KMS-11 (cell line): ENCODE data around the gene TCP1.
"Not testable (repeated sequence)": the region's sequence is repeated elsewhere in the genome, so short reads cannot be mapped to it uniquely, and the experiment has no call there.

ENCODE experiments used
- H2AFZ ChIP-seq: fragments of 200-600 bp; sonication (generic); 2 replicates; pipeline ENCODE4 v1.6.1; 2016; ENCODE audit warnings: antibody characterized with exemption, mixed run types, low read depth
- H3K27ac ChIP-seq: fragments of 200-600 bp; sonication (generic); 2 replicates; pipeline ENCODE4 v1.6.1; 2016; ENCODE audit warnings: mild to moderate bottlenecking, mixed run types
- H3K27me3 ChIP-seq: fragments of 200-600 bp; sonication (generic); 2 replicates; pipeline ENCODE4 v1.6.1; 2017; ENCODE audit warnings: mild to moderate bottlenecking, low read depth, mixed run types, moderate library complexity; ENCODE audit not compliant: insufficient read depth
- H3K36me3 ChIP-seq: fragments of 200-600 bp; sonication (generic); 2 replicates; pipeline ENCODE4 v1.6.1; 2017; ENCODE audit warnings: mild to moderate bottlenecking, mixed run types; ENCODE audit not compliant: insufficient read depth
- H3K4me1 ChIP-seq: fragments of 200-600 bp; sonication (generic); 2 replicates; pipeline ENCODE4 v1.6.1; 2016; ENCODE audit warnings: mild to moderate bottlenecking, low read depth, mixed run types; ENCODE audit not compliant: poor library complexity, severe bottlenecking
- H3K4me2 ChIP-seq: fragments of 200-600 bp; sonication (generic); 2 replicates; pipeline ENCODE4 v1.7.0; 2016; ENCODE audit warnings: mild to moderate bottlenecking, mixed run types
- H3K4me3 ChIP-seq: fragments of 200-600 bp; sonication (generic); IDR thresholded peaks from 2 replicates; pipeline ENCODE4 v1.6.1; 2017; ENCODE audit warnings: low read depth, low read length, mixed read lengths; ENCODE audit not compliant: insufficient read depth
- H3K79me2 ChIP-seq: fragments of 200-600 bp; sonication (generic); 2 replicates; pipeline ENCODE4 v1.6.1; 2016; ENCODE audit warnings: low read depth, mixed run types; ENCODE audit not compliant: insufficient read depth
- H3K9ac ChIP-seq: fragments of 200-600 bp; sonication (generic); 2 replicates; pipeline ENCODE4 v1.6.1; 2016; ENCODE audit warnings: mild to moderate bottlenecking, mixed run types
- H4K20me1 ChIP-seq: fragments of 200-600 bp; sonication (generic); 2 replicates; pipeline ENCODE4 v1.6.1; 2016; ENCODE audit warnings: mild to moderate bottlenecking, mixed run types; ENCODE audit not compliant: insufficient read depth
- TF ChIP-seq, protein P1 (sequence below): fragments of 200-600 bp; sonication (generic); conservative IDR thresholded peaks from 2 replicates; pipeline ENCODE4 v1.6.1; 2017; ENCODE audit warnings: low read depth, mild to moderate bottlenecking, antibody characterized with exemption, low read length, moderate library complexity, mixed read lengths

The TCP1 gene

DNA sequence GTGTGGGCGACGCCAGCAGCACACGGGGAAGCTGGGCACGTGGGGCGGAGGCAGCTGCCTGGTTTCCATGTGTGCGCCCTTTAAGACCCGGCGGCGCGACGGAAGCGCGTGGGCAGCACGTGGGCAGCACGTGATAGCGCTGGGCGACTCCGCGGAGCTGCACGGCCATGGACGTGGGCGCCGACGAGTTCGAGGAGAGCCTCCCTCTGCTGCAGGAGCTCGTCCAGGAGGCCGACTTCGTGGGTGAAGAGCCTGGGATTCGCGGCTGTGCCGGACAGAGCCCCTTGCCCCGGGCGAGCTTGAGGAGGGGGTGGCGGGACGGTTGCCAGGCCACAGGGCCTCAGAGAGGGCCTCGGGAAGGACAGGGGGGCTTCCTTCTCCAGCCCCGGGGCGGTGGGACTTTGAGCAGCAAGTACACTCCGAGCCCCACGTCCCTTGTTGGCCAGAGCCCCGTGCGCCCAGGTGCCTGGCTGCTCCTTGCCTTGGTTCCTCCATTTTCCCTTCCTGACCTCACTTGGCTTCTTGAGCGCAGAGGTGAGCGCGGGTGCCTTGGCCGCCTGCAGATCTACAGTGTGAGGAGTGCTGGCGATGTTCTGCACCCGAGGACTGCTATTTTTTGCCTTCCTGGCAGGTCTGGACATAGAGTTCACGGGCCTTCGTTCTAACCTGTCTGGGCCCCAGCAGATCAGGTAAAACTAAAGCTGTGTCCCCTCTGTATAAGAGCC lies 10.9 kb upstream of the TCP1 start, which contains the start of gene PNLDC1:
Gene PNLDC1 (plus strand): TSS at position 136 of the 725 bp plus-strand sequence. CDS start 32 bp downstream, at position 168.
- Histone ChIP-seq H3K27ac (no peak within 1 kb of the TSS), H3K4me1 (no peaks in the 10 kb centered on the region), H3K4me2 (no peak within 1 kb of the TSS), H3K9ac (no peak within 1 kb of the TSS), H3K36me3 (peaks cover 7% of the 10 kb centered on the region; the same call in 1 of the 2 replicates), H3K79me2 (peaks cover 11% of the 10 kb centered on the region; the same call in 1 of the 2 replicates), H4K20me1 (no peaks in the 10 kb centered on the region), H3K4me3 (no peak within 1 kb of the TSS), H2AFZ (no peak within 1 kb of the TSS), H3K27me3 (no peaks in the 10 kb centered on the region)
- TF ChIP-seq, protein P1, sequence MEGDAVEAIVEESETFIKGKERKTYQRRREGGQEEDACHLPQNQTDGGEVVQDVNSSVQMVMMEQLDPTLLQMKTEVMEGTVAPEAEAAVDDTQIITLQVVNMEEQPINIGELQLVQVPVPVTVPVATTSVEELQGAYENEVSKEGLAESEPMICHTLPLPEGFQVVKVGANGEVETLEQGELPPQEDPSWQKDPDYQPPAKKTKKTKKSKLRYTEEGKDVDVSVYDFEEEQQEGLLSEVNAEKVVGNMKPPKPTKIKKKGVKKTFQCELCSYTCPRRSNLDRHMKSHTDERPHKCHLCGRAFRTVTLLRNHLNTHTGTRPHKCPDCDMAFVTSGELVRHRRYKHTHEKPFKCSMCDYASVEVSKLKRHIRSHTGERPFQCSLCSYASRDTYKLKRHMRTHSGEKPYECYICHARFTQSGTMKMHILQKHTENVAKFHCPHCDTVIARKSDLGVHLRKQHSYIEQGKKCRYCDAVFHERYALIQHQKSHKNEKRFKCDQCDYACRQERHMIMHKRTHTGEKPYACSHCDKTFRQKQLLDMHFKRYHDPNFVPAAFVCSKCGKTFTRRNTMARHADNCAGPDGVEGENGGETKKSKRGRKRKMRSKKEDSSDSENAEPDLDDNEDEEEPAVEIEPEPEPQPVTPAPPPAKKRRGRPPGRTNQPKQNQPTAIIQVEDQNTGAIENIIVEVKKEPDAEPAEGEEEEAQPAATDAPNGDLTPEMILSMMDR, result no peak

GRCh38 chr6:159797554-159797953 lies 8.2 kb upstream of the TCP1 start:
- TF ChIP-seq, protein P1, result no peak
- no peak overlapping the region for H3K9ac ChIP-seq
- peaks cover 32% of the 10 kb centered on the region for H3K79me2 ChIP-seq
- H3K4me3 ChIP-seq, result no peak overlapping the region
- no peak overlapping the region for H3K4me2 ChIP-seq
- peaks cover 5% of the 10 kb centered on the region for H3K4me1 ChIP-seq
- no peak overlapping the region for H2AFZ ChIP-seq
- H3K27ac ChIP-seq, result no peak overlapping the region
- H3K27me3 ChIP-seq, result no peaks in the 10 kb centered on the region
- peaks cover 11% of the 10 kb centered on the region; the same call in 1 of the 2 replicates for H3K36me3 ChIP-seq
- no peaks in the 10 kb centered on the region for H4K20me1 ChIP-seq

GRCh38 chr6:159794976-159795375 lies 5.6 kb upstream of the TCP1 start:
- not testable (repeated sequence) for H3K4me2 ChIP-seq, H3K9ac ChIP-seq, H3K4me3 ChIP-seq, H2AFZ ChIP-seq, H3K27me3 ChIP-seq, H4K20me1 ChIP-seq, H3K27ac ChIP-seq
- Histone ChIP-seq H3K4me1 (peaks cover 17% of the 10 kb centered on the region), H3K79me2 (peaks cover 56% of the 10 kb centered on the region), H3K36me3 (peaks cover 14% of the 10 kb centered on the region; the same call in 1 of the 2 replicates)

DNA sequence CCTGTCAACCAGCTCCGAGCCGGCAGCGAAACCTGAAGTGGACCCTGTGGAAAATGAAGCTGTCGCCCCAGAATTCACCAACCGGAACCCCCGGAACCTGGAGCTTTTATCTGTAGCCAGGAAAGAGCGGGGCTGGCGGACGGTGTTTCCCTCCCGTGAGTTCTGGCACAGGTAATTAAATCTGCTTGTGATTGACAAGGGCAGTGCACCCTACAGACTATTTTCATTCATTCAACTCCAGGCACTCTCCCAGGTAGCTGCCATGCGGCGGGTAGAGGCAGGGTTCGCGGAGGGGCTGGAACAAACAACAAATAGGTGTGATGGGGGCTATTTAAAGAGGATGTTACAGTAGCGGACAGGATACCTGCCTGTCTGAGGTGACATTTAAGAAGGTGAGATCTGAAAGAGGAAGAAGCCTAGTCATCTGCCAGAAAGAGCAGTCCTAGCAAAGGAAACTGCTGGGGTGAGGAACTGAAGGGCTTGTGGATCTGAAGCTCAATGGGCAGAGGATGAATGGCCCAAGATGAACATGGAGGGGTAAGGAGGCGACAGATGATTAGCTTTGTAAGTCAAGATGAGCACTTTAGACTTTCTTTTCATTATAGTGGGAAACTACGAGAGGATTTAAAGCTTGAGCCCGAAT lies 1.7 kb upstream of the TCP1 start:
- Histone ChIP-seq H3K79me2 (peaks cover 81% of the 10 kb centered on the region), H3K4me3 (no peak overlapping the region), H3K36me3 (peaks cover 23% of the 10 kb centered on the region; the same call in 1 of the 2 replicates), H3K27me3 (no peaks in the 10 kb centered on the region), H3K27ac (peak overlapping the region; percentile 42), H3K4me1 (peaks cover 36% of the 10 kb centered on the region), H4K20me1 (peaks cover 8% of the 10 kb centered on the region), H2AFZ (peak overlapping the region; percentile 34), H3K9ac (peak overlapping the region; percentile 78; the same call in 1 of the 2 replicates), H3K4me2 (peak overlapping the region; percentile 90)
- TF ChIP-seq, protein P1, result no peak
